Pancreas (tissue), 10 donors: ENCODE results near the gene AGBL4. TPM values are rescaled to one million over a fixed set of nuclear protein-coding genes. Genes with fewer than 3 reads are reported as not detected.

ENCODE experiments used
- ATAC-seq, 4 donors: fragments of 200-7000 bp; cut with Tn5 transposase; one replicate each; pipeline versions ENCODE4 v1.8.0 to v1.9.1; 2020; ENCODE audit warnings: mild to moderate bottlenecking in 4 of 4, moderate library complexity in 4 of 4
- DNase-seq, 6 donors: peaks; one replicate each; pipeline ENCODE4 v3.0.0-alpha.2; 2020
- FAIRE-seq: peaks from 2 replicates; lab custom pipeline; 2012; peaks lifted over from hg19 to GRCh38; lab: Jason Lieb, UNC
- H3K27ac ChIP-seq, 4 donors: fragments of 200-600 bp; sonication (generic); 1 replicate in 3 of 4; 2 replicates in 1 of 4; pipeline versions ENCODE4 v1.5.0 to v1.8.0; 2020
- H3K27me3 ChIP-seq, 4 donors: fragments of 200-600 bp; one replicate each; pipeline ENCODE4 v1.8.0; 2021
- H3K36me3 ChIP-seq, 3 donors: fragments of 200-600 bp; sonication (generic) in 1 of 3; one replicate each; pipeline versions ENCODE4 v1.5.0 to v1.8.0; 2020 to 2021
- H3K4me1 ChIP-seq, 3 donors: fragments of 200-600 bp; one replicate each; pipeline ENCODE4 v1.8.0; 2021
- H3K4me3 ChIP-seq, 4 donors: fragments of 200-600 bp; sonication (generic) in 2 of 4; one replicate each; pipeline versions ENCODE4 v1.5.0 to v1.8.0; 2020 to 2021
- H3K9me3 ChIP-seq, 4 donors: fragments of 200-600 bp; one replicate each; pipeline ENCODE4 v1.8.0; 2021
- WGBS, 2 donors: extraction: QIAGEN DNeasy Blood & Tissue Kit; methylation state at CpG; one replicate each; pipeline ENCODE4 v1.1.7; 2013; 5-methylcytosine and 5-hydroxymethylcytosine counted together
- intact Hi-C, 3 donors: fragments of 100-400 bp; cut with DNase I; formaldehyde crosslinking; loops; one replicate each; pipeline versions ENCODE4 v1.11.1 to v1.14.2; 2022
- polyA plus RNA-seq, 2 donors: library from polyadenylated mRNA; stranded (reverse); fragments of 200-250 nt; gene quantifications; one replicate each; pipeline ENCODE4 v1.2.3, GENCODE V29; 2013
- total RNA-seq, 6 donors: library from RNA; stranded (reverse); fragmentation: NEBNext Ultra II Directional in 4 of 6; extraction: Animal tissue kit (Norgen Biotek cat#: 25700) in 4 of 6; gene quantifications; one replicate each; pipeline versions ENCODE4 v1.2.1 to v1.2.4, GENCODE V29; 2021 to 2023
- TF ChIP-seq, protein P1 (sequence below), 4 donors: fragments of 200-600 bp; sonication (generic) in 3 of 4; IDR thresholded peaks; one replicate each; pipeline versions ENCODE4 v1.5.0 to v1.8.0; 2021; ENCODE audit warnings: antibody characterized with exemption in 4 of 4
- donor health status: healthy with polysubstance abuse.
- donor health status: DM: no; HTN: no; CAD: no; lungs with moderate emphysema.
- donor health status: DM: no; HTN: no; CAD: no.
- donor health status: control.
- donor health status: control.
- donor health status: Bipolar disorder and iron deficiency.
- donor health status: DM: yes; HTN: yes; CAD: no.
- donor health status: DM: no; HTN: no; CAD: no.
- donor health status: DM: no; HTN: no; CAD: no.
- donor health status: DM: yes; HTN: yes; CAD: no.

Gene AGBL4
- total and polyA plus RNA-seq, 8 donors = 0.15 to 1.2 (median 0.59) TPM

DNA sequence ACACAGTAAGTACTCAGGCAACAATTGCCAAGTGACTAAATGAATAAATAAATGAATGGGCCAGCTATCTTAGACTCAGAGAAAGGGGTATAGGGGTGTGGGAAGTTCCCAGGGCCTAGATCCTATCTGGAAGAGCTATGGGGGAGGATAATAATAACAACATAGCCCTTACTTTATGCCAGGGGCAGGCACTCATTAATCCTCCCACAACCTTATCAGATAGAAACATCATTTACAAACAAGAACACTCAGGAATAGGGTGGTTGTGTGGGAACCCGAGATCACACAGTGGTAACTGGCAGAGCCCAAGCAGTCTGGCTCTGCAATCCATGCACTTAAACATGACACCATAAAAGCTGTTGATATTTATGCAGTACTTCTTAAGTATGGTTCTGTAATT lies 1423.6 kb downstream of the AGBL4 start:
- no peak for DNase-seq
- Histone ChIP-seq H3K4me3 (no peak overlapping the region), H3K27me3 (no peaks in the 10 kb centered on the region), H3K9me3 (no peaks in the 10 kb centered on the region), H3K27ac (no peak overlapping the region), H3K4me1 (no peaks in the 10 kb centered on the region), H3K36me3 (no peaks in the 10 kb centered on the region)
- ATAC-seq = no peak
- 29 to 52% methylated on average over 1 of the region's 1 CpG for WGBS, 2 donors
- no peak for FAIRE-seq
- intact Hi-C loops = no loop called here
- TF ChIP-seq, protein P1, sequence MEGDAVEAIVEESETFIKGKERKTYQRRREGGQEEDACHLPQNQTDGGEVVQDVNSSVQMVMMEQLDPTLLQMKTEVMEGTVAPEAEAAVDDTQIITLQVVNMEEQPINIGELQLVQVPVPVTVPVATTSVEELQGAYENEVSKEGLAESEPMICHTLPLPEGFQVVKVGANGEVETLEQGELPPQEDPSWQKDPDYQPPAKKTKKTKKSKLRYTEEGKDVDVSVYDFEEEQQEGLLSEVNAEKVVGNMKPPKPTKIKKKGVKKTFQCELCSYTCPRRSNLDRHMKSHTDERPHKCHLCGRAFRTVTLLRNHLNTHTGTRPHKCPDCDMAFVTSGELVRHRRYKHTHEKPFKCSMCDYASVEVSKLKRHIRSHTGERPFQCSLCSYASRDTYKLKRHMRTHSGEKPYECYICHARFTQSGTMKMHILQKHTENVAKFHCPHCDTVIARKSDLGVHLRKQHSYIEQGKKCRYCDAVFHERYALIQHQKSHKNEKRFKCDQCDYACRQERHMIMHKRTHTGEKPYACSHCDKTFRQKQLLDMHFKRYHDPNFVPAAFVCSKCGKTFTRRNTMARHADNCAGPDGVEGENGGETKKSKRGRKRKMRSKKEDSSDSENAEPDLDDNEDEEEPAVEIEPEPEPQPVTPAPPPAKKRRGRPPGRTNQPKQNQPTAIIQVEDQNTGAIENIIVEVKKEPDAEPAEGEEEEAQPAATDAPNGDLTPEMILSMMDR (IDR thresholded peaks at IDR 0.05) = no peak

GRCh38 chr1:48597663-48598062 lies 1426.1 kb downstream of the AGBL4 start:
- H3K36me3 ChIP-seq = no peaks in the 10 kb centered on the region
- FAIRE-seq (no peak), ATAC-seq (no peak), DNase-seq (no peak)
- H3K27ac ChIP-seq = no peak overlapping the region
- H3K9me3 ChIP-seq = no peaks in the 10 kb centered on the region
- no peaks in the 10 kb centered on the region for H3K4me1 ChIP-seq
- H3K27me3 ChIP-seq = no peaks in the 10 kb centered on the region
- TF ChIP-seq, protein P1 (IDR thresholded peaks at IDR 0.05) = no peak
- intact Hi-C loops = no loop called here
- H3K4me3 ChIP-seq = no peak overlapping the region

GRCh38 chr1:48596046-48596445 lies 1427.7 kb downstream of the AGBL4 start:
- DNase-seq = no peak
- TF ChIP-seq, protein P1 (IDR thresholded peaks at IDR 0.05) = no peak
- no peaks in the 10 kb centered on the region for H3K4me1 ChIP-seq
- H3K36me3 ChIP-seq = no peaks in the 10 kb centered on the region
- no peak for ATAC-seq
- no peak overlapping the region for H3K4me3 ChIP-seq
- no peak overlapping the region for H3K27ac ChIP-seq
- intact Hi-C loops = no loop called here
- FAIRE-seq = no peak
- WGBS, 2 donors = 74 to 81% methylated on average over 2 of the region's 2 CpGs
- no peaks in the 10 kb centered on the region for H3K9me3 ChIP-seq
- H3K27me3 ChIP-seq = no peaks in the 10 kb centered on the region

GRCh38 chr1:48595613-48596012 lies 1428.1 kb downstream of the AGBL4 start:
- FAIRE-seq (no peak), DNase-seq (no peak), ATAC-seq (no peak)
- Histone ChIP-seq H3K9me3 (no peaks in the 10 kb centered on the region), H3K4me3 (no peak overlapping the region), H3K27me3 (no peaks in the 10 kb centered on the region), H3K27ac (no peak overlapping the region), H3K4me1 (no peaks in the 10 kb centered on the region), H3K36me3 (no peaks in the 10 kb centered on the region)
- WGBS, 2 donors = 80 to 81% methylated on average over 5 of the region's 5 CpGs
- TF ChIP-seq, protein P1 (IDR thresholded peaks at IDR 0.05) = no peak
- intact Hi-C loops = no loop called here

GRCh38 chr1:48592330-48592729 lies 1431.4 kb downstream of the AGBL4 start:
- FAIRE-seq (no peak), DNase-seq (no peak), ATAC-seq (no peak)
- Histone ChIP-seq H3K4me3 (no peak overlapping the region), H3K27me3 (no peaks in the 10 kb centered on the region), H3K36me3 (no peaks in the 10 kb centered on the region), H3K9me3 (no peaks in the 10 kb centered on the region), H3K27ac (no peak overlapping the region), H3K4me1 (no peaks in the 10 kb centered on the region)
- WGBS, 2 donors = 64 to 76% methylated on average over 1 of the region's 1 CpG
- TF ChIP-seq, protein P1 (IDR thresholded peaks at IDR 0.05) = no peak
- intact Hi-C loops = no loop called here
